AG04450 (cell line): ENCODE results near the gene TACC2. TPM values are rescaled to one million over a fixed set of nuclear protein-coding genes. Genes with fewer than 3 reads are reported as not detected.
"Not testable (repeated sequence)": the region's sequence is repeated elsewhere in the genome, so short reads cannot be mapped to it uniquely, and the experiment has no call there.

ENCODE experiments used
- CTCF ChIA-PET: fragments of 300-600, 350-600 bp; formaldehyde crosslinking; extraction: SDS; loops from one replicate; lab custom pipeline; 2022; ENCODE audit warnings: antibody characterized with exemption, inconsistent platforms; lab: Charles Lee
- POLR2A ChIA-PET: fragments of 350-600 bp; formaldehyde crosslinking; extraction: SDS; loops from one replicate; lab custom pipeline; 2021; ENCODE audit warnings: antibody characterized with exemption, inconsistent platforms; lab: Yijun Ruan, JAX
- DNase-seq: peaks from one replicate; pipeline ENCODE4 v3.0.0-alpha.2; 2011; ENCODE audit warnings: low read depth, low spot score
- H3K27ac ChIP-seq: one replicate; pipeline ENCODE4 v1.5.1; 2012; ENCODE audit warnings: low read depth, low read length, control low read depth
- H3K27me3 ChIP-seq: one replicate; pipeline ENCODE4 v1.6.0; 2012; ENCODE audit warnings: low read length; ENCODE audit not compliant: control insufficient read depth, insufficient read depth
- H3K4me3 ChIP-seq: 2 replicates; pipeline ENCODE4 v1.5.1; 2011; ENCODE audit warnings: mild to moderate bottlenecking, low read depth, low read length, control low read depth
- H3K9me3 ChIP-seq: 2 replicates; pipeline ENCODE4 v1.5.1; 2012; ENCODE audit warnings: low read length; ENCODE audit not compliant: control insufficient read depth, insufficient read depth
- CTCF ChIP-seq: IDR thresholded peaks from 2 replicates; pipeline ENCODE4 v1.5.1; 2011; ENCODE audit warnings: low read depth, low read length, control low read depth, inconsistent platforms
- polyA plus RNA-seq: library from polyadenylated mRNA; depleted of rRNA; stranded (reverse); fragments of >200 nt; gene quantifications from 2 replicates; pipeline ENCODE4 v1.2.3, GENCODE V29; 2011

The TACC2 gene
- polyA plus RNA-seq, 1 experiment = 16.8 TPM

DNA sequence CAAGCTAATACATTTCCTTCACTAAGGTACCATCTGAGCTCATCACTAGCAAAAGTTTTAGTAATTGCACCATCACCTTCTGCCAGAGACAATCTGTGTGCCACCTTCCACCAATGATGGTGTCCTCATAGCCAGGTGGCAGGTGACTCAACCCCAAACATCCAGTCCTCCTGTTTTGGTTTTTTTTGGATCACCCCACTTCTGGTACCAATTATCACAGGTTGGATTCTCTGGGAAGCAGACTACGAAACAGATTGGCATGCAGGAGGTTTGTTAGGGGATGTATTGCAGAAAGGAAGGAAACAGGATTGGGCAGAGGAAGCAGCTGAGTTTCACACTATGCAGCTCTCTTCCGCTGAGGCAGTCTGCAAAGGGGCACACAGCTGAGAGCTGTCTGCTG is 4.5 kb upstream of the TACC2 start:
- no peak for TF ChIP-seq CTCF
- Histone ChIP-seq H3K27me3 (peaks cover 2% of the 10 kb centered on the region), H3K27ac (no peak overlapping the region), H3K9me3 (peaks cover 10% of the 10 kb centered on the region), H3K4me3 (no peak overlapping the region)
- ChIA-PET POLR2A (no interaction called here), CTCF (interaction anchor here (2.3 kb wide), 1 partner anchor 9 kb away, joined by 26 read pairs; the partner anchor contains the start of gene NSMCE4A)
- no peak for DNase-seq

- DNase-seq = no peak
- Histone ChIP-seq H3K4me3 (no peak overlapping the region), H3K27ac (no peak overlapping the region), H3K9me3 (no peaks in the 10 kb centered on the region; the same call in 1 of the 2 replicates), H3K27me3 (peaks cover 5% of the 10 kb centered on the region)
- TF ChIP-seq CTCF = no peak
- POLR2A ChIA-PET = no interaction called here
- CTCF ChIA-PET = no interaction called here
These were observed 1.2 kb downstream of the TACC2 start for GRCh38 chr10:121990015-121990677.

- H3K27me3 ChIP-seq, DNase-seq, POLR2A ChIA-PET, CTCF ChIA-PET, H3K27ac ChIP-seq, H3K4me3 ChIP-seq, H3K9me3 ChIP-seq: not testable (repeated sequence)
These were observed 2.8 kb downstream of the TACC2 start for GRCh38 chr10:121991727-121992126.

- no peak overlapping the region for H3K27ac ChIP-seq
- H3K9me3 ChIP-seq = no peaks in the 10 kb centered on the region
- H3K4me3 ChIP-seq = no peak overlapping the region
- ChIA-PET POLR2A (no interaction called here), CTCF (interaction anchor here (1.2 kb wide), 1 partner anchor 57 kb away, joined by 4 read pairs; no protein-coding TSS in a partner anchor)
- H3K27me3 ChIP-seq = peaks cover 18% of the 10 kb centered on the region
- no peak for DNase-seq
- TF ChIP-seq CTCF = no peak
These were observed 5.5 kb downstream of the TACC2 start for GRCh38 chr10:121994429-121994941.

DNA sequence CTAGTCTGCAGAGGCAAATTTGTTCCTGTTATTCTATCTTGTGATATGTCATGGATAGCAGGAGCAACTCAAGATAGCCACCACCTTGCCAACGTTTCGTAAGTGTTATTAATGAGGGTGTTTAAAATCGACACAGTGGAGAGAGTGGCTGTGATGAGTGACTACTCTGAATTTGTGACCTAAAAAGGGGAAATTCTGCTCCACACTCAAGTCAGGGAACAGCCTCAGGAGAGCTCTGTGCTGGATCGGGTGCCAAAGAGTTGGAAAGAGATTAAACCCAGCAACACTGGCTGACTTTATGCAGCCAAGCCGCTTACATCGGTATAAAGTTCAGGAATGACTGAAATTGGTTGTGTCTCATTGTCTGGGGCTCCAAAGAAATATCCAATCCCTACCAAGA is 9.5 kb downstream of the TACC2 start:
- ChIA-PET POLR2A (no interaction called here), CTCF (interaction anchor here (0.7 kb wide), 1 partner anchor 1978 kb away, joined by 7 read pairs; no protein-coding TSS in a partner anchor)
- no peak overlapping the region for H3K4me3 ChIP-seq
- no peak overlapping the region for H3K27ac ChIP-seq
- H3K9me3 ChIP-seq = 0 out of 2 replicates have a peak, but pooled peaks cover 4% of the 10 kb centered on the region
- DNase-seq = no peak
- peaks cover 18% of the 10 kb centered on the region for H3K27me3 ChIP-seq
- no peak for TF ChIP-seq CTCF
